LNCaP clone FGC (cell line): Measurements from ENCODE around the gene LY9.
A peak's percentile ranks its signal among the peaks of the same experiment; 100 is the strongest.

ENCODE experiments used
- DNase-seq: peaks from one replicate; pipeline ENCODE4 v3.0.0-alpha.2; 2011; ENCODE audit warnings: low read depth
- H3K4me3 ChIP-seq: 2 replicates; pipeline ENCODE4 v1.5.1; 2011; ENCODE audit warnings: mild to moderate bottlenecking, low read depth, low read length, control low read depth
- TF ChIP-seq, protein P1 (sequence below): IDR thresholded peaks from 2 replicates; pipeline ENCODE4 v1.5.1; 2012; ENCODE audit warnings: mild to moderate bottlenecking; ENCODE audit not compliant: control insufficient read depth, insufficient read depth; ENCODE audit errors: extremely low read depth

Gene LY9

DNA sequence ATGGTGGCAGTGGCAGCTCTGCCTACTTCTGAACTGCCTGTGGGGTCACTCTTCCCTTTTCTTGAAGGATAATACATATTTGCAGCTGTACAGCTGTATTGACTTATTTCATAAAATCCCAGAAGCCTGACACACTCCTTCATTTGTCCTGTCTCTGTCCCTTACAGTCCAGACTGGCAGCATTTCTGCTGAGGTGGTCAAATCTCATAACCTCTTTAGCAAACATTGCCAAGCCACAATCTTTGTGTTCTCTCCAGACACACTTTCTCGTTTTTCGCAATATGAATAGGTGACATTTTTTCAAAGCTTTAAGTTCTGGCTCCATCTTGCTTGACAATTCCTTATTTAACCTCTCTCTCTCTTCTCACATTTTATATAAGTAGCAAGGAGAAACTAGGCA, 15.2 kb downstream of the LY9 start:
- TF ChIP-seq, protein P1, sequence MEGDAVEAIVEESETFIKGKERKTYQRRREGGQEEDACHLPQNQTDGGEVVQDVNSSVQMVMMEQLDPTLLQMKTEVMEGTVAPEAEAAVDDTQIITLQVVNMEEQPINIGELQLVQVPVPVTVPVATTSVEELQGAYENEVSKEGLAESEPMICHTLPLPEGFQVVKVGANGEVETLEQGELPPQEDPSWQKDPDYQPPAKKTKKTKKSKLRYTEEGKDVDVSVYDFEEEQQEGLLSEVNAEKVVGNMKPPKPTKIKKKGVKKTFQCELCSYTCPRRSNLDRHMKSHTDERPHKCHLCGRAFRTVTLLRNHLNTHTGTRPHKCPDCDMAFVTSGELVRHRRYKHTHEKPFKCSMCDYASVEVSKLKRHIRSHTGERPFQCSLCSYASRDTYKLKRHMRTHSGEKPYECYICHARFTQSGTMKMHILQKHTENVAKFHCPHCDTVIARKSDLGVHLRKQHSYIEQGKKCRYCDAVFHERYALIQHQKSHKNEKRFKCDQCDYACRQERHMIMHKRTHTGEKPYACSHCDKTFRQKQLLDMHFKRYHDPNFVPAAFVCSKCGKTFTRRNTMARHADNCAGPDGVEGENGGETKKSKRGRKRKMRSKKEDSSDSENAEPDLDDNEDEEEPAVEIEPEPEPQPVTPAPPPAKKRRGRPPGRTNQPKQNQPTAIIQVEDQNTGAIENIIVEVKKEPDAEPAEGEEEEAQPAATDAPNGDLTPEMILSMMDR = no peak
- no peak overlapping the region for H3K4me3 ChIP-seq
- DNase-seq = no peak

DNA sequence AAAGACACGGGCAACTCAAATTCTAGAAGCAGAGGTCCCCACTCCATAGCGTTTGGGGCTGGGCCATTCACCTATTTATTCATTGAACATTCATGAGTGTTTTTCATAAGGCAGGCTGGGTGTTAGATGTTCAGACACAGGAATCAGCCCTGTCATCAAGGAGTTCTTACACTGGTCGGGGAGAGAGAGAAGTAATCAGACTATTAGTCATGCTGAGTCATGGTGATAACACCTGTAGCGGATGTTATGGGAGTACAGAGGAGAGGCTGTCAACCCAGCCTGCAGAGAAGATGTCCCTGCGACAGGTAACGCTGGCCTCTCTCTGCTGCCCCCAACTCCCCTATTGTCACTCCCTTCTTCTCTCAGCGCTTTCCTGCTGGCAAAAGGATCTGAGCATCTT, 17.2 kb downstream of the LY9 start:
- DNase-seq = no peak
- TF ChIP-seq, protein P1 = no peak
- no peak overlapping the region for H3K4me3 ChIP-seq

DNA sequence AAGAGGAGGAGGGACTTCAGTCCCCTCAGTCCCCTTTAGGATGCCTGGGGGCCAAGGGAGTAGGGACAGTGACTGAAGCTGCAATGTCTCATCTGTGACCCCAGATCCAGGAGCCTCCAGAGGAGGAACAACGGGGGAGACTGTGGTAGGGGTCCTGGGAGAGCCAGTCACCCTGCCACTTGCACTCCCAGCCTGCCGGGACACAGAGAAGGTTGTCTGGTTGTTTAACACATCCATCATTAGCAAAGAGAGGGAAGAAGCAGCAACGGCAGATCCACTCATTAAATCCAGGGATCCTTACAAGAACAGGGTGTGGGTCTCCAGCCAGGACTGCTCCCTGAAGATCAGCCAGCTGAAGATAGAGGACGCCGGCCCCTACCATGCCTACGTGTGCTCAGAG, 18.3 kb downstream of the LY9 start:
- TF ChIP-seq, protein P1 = no peak
- DNase-seq = no peak
- H3K4me3 ChIP-seq = no peak overlapping the region

DNA sequence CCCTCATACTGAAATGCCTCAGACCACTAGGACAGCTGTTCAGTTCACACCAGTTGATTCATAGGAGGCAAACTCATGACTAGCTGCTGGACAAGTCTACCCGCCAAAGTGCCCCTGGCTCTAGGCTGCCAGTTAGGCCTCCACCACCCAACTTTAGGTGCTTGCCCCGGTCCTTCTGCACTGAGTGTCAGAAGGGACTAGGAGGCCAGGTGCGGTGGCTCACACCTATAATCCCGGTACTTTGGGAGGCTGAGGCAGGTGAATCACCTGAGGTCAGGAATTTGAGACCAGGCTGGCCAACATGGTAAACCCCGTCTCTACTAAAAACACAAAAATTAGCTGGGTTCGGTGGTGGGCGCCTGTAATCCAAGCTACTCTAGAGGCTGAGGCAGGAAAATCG, 18.9 kb downstream of the LY9 start:
- TF ChIP-seq, protein P1 = no peak
- H3K4me3 ChIP-seq = no peak overlapping the region
- no peak for DNase-seq

DNA sequence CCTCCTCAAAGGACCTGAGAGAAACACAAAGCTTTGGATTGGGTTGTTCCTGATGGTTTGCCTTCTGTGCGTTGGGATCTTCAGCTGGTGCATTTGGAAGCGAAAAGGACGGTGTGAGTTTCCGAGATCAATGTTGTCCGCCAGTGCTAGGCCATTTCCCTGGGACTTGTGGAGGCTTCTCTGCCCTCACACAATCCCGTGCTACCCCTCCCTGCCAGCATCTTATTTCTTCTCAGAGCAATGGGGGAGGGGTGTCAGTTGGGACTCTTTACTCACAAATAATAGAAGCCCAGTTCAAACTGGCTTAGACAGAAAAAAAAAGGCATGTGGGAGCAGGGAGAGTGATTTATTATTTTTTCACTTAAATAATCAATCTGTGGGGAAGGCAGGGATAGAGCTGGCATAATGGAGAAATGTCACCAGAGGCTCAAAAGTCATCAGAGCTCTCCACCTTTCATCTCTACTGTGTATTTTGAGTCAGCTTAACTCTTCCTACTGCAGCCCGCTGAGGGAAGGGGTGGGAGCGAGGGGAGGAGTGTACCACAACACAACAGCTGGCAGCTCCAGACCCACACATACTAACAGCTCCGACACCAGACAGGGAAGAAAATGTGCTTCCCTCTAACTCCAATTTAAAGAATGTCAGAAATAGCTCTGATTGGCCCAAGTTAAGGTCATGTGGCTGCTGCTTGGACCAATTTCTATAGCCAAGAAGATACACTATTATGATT, 22.4 kb downstream of the LY9 start:
- TF ChIP-seq, protein P1 = no peak
- DNase-seq = no peak
- no peak overlapping the region for H3K4me3 ChIP-seq

DNA sequence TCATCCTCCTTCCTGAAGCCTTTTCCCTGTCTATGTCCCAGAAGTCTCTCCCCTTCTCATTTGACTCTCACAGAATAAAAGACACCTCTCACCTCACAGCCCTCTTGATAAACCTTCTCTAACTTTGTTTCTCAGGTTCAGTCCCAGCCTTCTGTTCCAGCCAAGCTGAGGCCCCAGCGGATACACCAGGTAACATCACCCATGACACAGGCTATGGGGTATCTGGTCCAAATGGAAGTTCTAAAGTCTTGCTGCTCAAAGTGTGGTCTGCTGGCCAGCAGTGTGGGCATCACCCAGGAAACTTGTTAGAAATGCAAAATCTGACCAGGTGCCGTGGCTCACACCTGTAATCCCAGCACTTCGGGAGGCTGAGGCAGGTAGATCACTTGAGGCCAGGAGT, 23.2 kb downstream of the LY9 start:
- H3K4me3 ChIP-seq = no peak overlapping the region
- TF ChIP-seq, protein P1 = no peak
- DNase-seq = no peak

DNA sequence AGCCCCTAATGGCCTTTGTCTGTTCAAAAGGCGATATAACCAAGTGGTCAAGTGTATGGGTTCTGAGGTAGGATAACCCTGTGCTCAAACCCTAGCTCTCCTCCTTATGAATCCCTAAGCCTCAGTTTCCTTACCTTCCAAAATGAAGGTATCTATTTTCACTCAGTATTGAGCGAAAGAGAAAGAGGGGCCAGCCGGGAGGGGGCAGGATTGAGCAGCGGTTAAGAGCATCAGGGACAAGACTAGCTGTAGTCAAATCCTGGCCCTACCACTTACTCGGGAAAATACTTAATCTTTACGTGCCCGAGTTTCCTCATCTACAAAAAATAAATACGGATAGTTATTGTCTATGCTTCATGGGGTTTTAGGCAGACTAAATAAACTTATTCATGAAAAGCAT, 25.7 kb downstream of the LY9 start:
- H3K4me3 ChIP-seq = no peak overlapping the region
- TF ChIP-seq, protein P1 = peak; percentile 38
- DNase-seq = no peak
